GM19372 (cell line): ENCODE data around the gene RIMBP2.

Experiments used
- ATAC-seq: cut with Tn5 transposase; IDR thresholded peaks from one replicate; pipeline ENCODE4 v1.9.1; 2021; ENCODE audit warnings: mild to moderate bottlenecking, low read depth, moderate library complexity; ENCODE audit not compliant: unreplicated experiment

Gene RIMBP2

GRCh38 chr12:130436741-130437501, 279.2 kb downstream of the RIMBP2 start:
- no peak for ATAC-seq

- ATAC-seq = no peak
Measured at GRCh38 chr12:130435826-130436225, 280.3 kb downstream of the RIMBP2 start.

- no peak for ATAC-seq
Measured at GRCh38 chr12:130435331-130435730, 280.8 kb downstream of the RIMBP2 start.

GRCh38 chr12:130434560-130434959, 281.5 kb downstream of the RIMBP2 start:
- no peak for ATAC-seq

- ATAC-seq = no peak
Measured at GRCh38 chr12:130433834-130434233, 282.3 kb downstream of the RIMBP2 start.

- ATAC-seq = no peak
Measured at GRCh38 chr12:130433411-130433810, 282.7 kb downstream of the RIMBP2 start.

- ATAC-seq = no peak
Measured at GRCh38 chr12:130431176-130431575, 284.9 kb downstream of the RIMBP2 start.

GRCh38 chr12:130429656-130430505, 286.2 kb downstream of the RIMBP2 start:
- ATAC-seq = no peak

GRCh38 chr12:130428116-130428515, 288.0 kb downstream of the RIMBP2 start:
- ATAC-seq = no peak

- ATAC-seq = no peak
Measured at GRCh38 chr12:130427381-130427887, 288.7 kb downstream of the RIMBP2 start.

- ATAC-seq = no peak
Measured at GRCh38 chr12:130425698-130426245, 290.3 kb downstream of the RIMBP2 start.

- no peak for ATAC-seq
Measured at GRCh38 chr12:130424858-130425697, 291.0 kb downstream of the RIMBP2 start.

GRCh38 chr12:130423991-130424857, 291.9 kb downstream of the RIMBP2 start:
- no peak for ATAC-seq

GRCh38 chr12:130423136-130423535, 293.0 kb downstream of the RIMBP2 start:
- ATAC-seq = no peak

GRCh38 chr12:130422676-130423075, 293.4 kb downstream of the RIMBP2 start:
- no peak for ATAC-seq

- ATAC-seq = no peak
Measured at GRCh38 chr12:130421896-130422295, 294.2 kb downstream of the RIMBP2 start.

- no peak for ATAC-seq
Measured at GRCh38 chr12:130420071-130420470, 296.0 kb downstream of the RIMBP2 start.

GRCh38 chr12:130419116-130419515, 297.0 kb downstream of the RIMBP2 start:
- ATAC-seq = no peak

- no peak for ATAC-seq
Measured at GRCh38 chr12:130418251-130418650, 297.8 kb downstream of the RIMBP2 start.
